ENCODE results near the gene RHBDD3. TPM values are rescaled to one million over a fixed set of nuclear protein-coding genes. Genes with fewer than 3 reads are reported as not detected.

The RHBDD3 gene
- polyA plus RNA-seq: 10 to 100 TPM; 13.6 to 43.1 (median 18.3) TPM
- long read RNA-seq, donor 1, transcript RHBDD3-206 (3 exons, 999 nt): major isoform, 11 of 21 reads
- long read RNA-seq, donor 1, partial matches to known transcripts: 7 of 21 reads
- long read RNA-seq, donor 1, other reads (novel, unspliced or antisense): 0 of 21 reads
- long read RNA-seq, donor 2, partial matches to known transcripts: 0 of 3 reads
- long read RNA-seq, donor 2, other reads (novel, unspliced or antisense): 0 of 3 reads
- long read RNA-seq, donor 3, partial matches to known transcripts: 0 of 4 reads
- long read RNA-seq, donor 3, other reads (novel, unspliced or antisense): 0 of 4 reads
- long read RNA-seq, donor 4: 0 reads
- long read RNA-seq, donor 5, partial matches to known transcripts: 0 of 1 reads
- long read RNA-seq, donor 5, other reads (novel, unspliced or antisense): 0 of 1 reads
- long read RNA-seq, donor 6, partial matches to known transcripts: 66 of 83 reads
- long read RNA-seq, donor 6, other reads (novel, unspliced or antisense): 12 of 83 reads
- long read RNA-seq, donor 7, transcript RHBDD3-206 (3 exons, 999 nt): major isoform, 5 of 6 reads
- long read RNA-seq, donor 7, partial matches to known transcripts: 0 of 6 reads
- long read RNA-seq, donor 7, other reads (novel, unspliced or antisense): 0 of 6 reads
- long read RNA-seq, donor 8, partial matches to known transcripts: 0 of 2 reads
- long read RNA-seq, donor 8, other reads (novel, unspliced or antisense): 0 of 2 reads
- long read RNA-seq, donor 9, partial matches to known transcripts: 0 of 3 reads
- long read RNA-seq, donor 9, other reads (novel, unspliced or antisense): 0 of 3 reads
- long read RNA-seq, donor 10, transcript RHBDD3-206 (3 exons, 999 nt): major isoform, 5 of 5 reads
- long read RNA-seq, donor 10, partial matches to known transcripts: 0 of 5 reads
- long read RNA-seq, donor 10, other reads (novel, unspliced or antisense): 0 of 5 reads

DNA sequence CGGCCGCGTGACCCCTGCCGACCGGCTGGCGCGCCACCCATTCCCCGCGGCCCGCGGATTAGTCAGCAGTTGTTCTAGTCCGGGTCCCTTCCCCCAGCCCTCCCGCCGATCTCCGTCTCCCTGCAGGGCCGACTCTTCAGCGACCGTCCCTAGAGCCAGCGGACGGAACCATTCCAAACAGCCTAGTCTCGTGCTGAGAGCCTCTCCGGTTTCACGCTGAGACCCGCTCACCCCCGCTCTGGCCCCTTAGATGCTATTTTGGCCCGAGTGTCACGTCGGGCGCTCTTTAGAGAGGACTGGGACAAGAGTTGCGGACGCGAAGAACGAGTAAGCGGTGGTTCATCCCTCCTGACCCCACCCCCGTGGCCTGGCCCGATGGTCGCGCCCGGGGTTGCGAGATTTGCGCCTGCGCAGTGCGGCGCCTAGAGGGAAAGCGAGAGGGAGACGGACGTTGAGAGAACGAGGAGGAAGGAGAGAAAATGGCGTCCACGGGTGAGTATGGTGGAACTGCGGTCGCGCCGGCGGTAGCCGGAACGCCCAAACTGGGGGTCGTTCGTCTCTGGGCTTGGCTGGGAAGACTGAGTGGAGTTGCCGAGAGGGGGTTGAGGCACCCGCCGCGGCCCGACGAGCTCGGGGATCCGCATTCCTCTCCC, at the start of gene RHBDD3, which contains the start of gene EWSR1:
Gene RHBDD3, minus strand, starts transcription at position 124 of the 653 bp plus-strand sequence. CDS start 2,355 bp downstream, outside the sequence.
Gene EWSR1, plus strand, starts transcription at position 411 of the 653 bp plus-strand sequence. Its CDS starts 69 bp downstream, at position 480.
- H3K27ac ChIP-seq (ENCODE audit: low read depth in 1 of 3, low read length in 2 of 3): peak within 1 kb of the TSS; percentile 89 to 98 (median 92)
- H3K4me1 ChIP-seq (ENCODE audit: control insufficient read depth in 3 of 3, insufficient read depth in 2 of 3, low read depth in 1 of 3, low read length in 2 of 3): peaks cover 2 to 33% (median 11%) of the 10 kb centered on the region in 3 donors
- peaks cover 3 to 33% (median 7%) of the 10 kb centered on the region in 3 donors for H3K36me3 ChIP-seq (ENCODE audit: control insufficient read depth in 3 of 3, insufficient read depth in 2 of 3, low read depth in 1 of 3, low read length in 3 of 3)
- WGBS, 3 donors: 0 to 1% (median 0%) methylated on average over 59 to 67 of the region's 67 CpGs
- DNase-seq (peak; percentile 95 to 98), FAIRE-seq (no peak)
- peak within 1 kb of the TSS; percentile 70 to 98 (median 90) for H3K4me3 ChIP-seq (ENCODE audit: low read depth in 1 of 3, low read length in 3 of 3)
- no peaks in the 10 kb centered on the region for H3K27me3 ChIP-seq (ENCODE audit: control insufficient read depth in 3 of 3, insufficient read depth in 3 of 3, low read length in 3 of 3)
- no peaks in the 10 kb centered on the region for H3K9me3 ChIP-seq (ENCODE audit: control insufficient read depth in 2 of 2, insufficient read depth in 1 of 2, low read depth in 1 of 2, low read length in 1 of 2)

DNA sequence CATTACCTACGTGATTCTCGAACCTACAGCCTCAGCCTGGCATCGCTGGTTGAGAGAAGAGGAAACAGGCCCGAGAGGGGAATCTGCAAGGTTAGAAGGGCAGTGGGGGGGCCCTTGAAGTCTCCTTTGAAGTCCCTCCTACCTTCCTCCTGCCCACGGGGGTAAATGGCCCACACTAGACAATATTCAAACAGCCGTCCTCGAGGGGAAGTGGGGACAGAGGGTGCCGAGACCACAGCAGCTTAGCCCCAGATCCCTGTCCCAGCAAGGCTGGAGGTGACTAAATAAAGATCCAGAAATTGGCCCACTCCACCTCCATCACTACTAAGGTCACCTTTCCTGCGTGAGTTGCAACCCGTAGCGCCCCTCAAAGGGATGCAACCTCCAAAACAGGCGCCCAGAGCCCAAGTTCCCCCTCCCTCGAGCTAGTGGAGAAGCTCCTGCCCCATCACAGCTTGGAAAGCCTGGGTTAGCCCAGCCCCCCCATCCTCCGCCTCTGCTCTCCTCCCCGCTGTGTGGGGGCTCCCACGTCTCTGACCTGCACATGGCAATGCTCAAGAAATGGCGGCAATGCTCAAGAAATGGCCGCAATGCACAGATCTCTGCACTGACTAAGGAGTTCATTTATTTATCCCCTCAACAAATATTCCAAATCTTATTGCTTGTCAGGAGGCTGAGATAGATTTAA, 48.5 kb upstream of the RHBDD3 start:
- WGBS, 3 donors: 57 to 68% (median 67%) methylated on average over 18 of the region's 18 CpGs
- FAIRE-seq (no peak), DNase-seq (no peak)
- H3K27ac ChIP-seq (ENCODE audit: low read depth in 1 of 3, low read length in 2 of 3): no peak overlapping the region
- peaks cover 10 to 40% (median 19%) of the 10 kb centered on the region in 3 donors for H3K27me3 ChIP-seq (ENCODE audit: control insufficient read depth in 3 of 3, insufficient read depth in 3 of 3, low read length in 3 of 3)
- H3K4me1 ChIP-seq (ENCODE audit: control insufficient read depth in 3 of 3, insufficient read depth in 2 of 3, low read depth in 1 of 3, low read length in 2 of 3): peaks cover 1 to 19% (median 6%) of the 10 kb centered on the region in 3 donors
- peaks cover 0 to 5% (median 0%) of the 10 kb centered on the region in 3 donors for H3K36me3 ChIP-seq (ENCODE audit: control insufficient read depth in 3 of 3, insufficient read depth in 2 of 3, low read depth in 1 of 3, low read length in 3 of 3)
- no peak overlapping the region for H3K4me3 ChIP-seq (ENCODE audit: low read depth in 1 of 3, low read length in 3 of 3)
- no peaks in the 10 kb centered on the region for H3K9me3 ChIP-seq (ENCODE audit: control insufficient read depth in 2 of 2, insufficient read depth in 1 of 2, low read depth in 1 of 2, low read length in 1 of 2)

DNA sequence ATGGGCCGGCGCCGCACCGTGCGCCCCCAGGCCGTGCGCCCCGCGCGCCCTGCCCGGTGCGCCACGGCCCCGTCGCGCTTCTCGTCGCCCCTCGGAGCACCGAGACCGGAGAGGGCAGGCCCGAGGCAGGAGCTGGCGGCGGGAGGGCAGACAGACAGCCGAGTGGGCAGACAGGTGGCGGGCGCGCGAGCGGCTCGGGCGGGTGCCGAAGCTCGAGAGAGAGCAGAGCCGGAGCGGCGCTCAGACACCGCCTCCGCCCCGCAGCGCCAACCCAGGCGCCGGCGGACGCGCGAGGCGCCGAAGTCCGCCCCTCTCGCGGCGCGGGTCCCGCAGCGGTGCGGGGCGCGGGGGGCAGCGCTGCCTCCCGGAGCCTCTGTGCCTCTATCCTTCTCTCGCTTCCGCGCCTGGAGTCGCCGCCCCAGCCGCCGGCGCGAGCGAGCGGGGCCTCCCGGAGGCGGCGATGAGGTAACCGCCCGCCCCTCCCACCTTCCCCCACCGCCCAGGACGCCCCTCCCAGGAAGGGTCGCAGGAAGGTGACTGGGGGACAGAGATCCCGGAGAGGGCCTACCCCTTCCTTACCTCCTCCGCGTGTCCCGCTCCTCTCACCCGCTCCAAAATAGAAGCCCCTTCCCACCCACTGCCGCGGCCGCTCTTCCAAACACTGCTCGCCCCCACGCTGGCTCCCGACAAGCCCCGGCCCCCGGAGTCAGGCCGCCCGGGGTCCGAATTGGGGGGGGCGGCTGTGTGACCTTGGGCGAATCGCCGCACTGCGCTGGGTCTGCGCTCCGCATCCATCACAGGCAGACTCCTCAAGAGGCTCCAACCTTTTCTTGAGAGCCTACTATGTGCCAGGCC, 47.7 kb upstream of the RHBDD3 start, which contains the start of gene RASL10A:
Gene RASL10A, minus strand, starts transcription at position 412 of the 855 bp plus-strand sequence. CDS start 451 bp downstream, outside the sequence.
- H3K27me3 ChIP-seq (ENCODE audit: control insufficient read depth in 3 of 3, insufficient read depth in 3 of 3, low read length in 3 of 3): peaks cover 10 to 40% (median 19%) of the 10 kb centered on the region in 3 donors
- peaks cover 1 to 27% (median 6%) of the 10 kb centered on the region in 3 donors for H3K4me1 ChIP-seq (ENCODE audit: control insufficient read depth in 3 of 3, insufficient read depth in 2 of 3, low read depth in 1 of 3, low read length in 2 of 3)
- FAIRE-seq (no peak), DNase-seq (peak in 1 of 2 donors; percentile 57)
- H3K4me3 ChIP-seq (ENCODE audit: low read depth in 1 of 3, low read length in 3 of 3): peak within 1 kb of the TSS in 2 of 3 donors; percentile 9 to 26
- H3K27ac ChIP-seq (ENCODE audit: low read depth in 1 of 3, low read length in 2 of 3): no peak within 1 kb of the TSS
- 5 to 18% (median 12%) methylated on average over 38 to 103 of the region's 103 CpGs for WGBS, 3 donors
- H3K9me3 ChIP-seq (ENCODE audit: control insufficient read depth in 2 of 2, insufficient read depth in 1 of 2, low read depth in 1 of 2, low read length in 1 of 2): no peaks in the 10 kb centered on the region
- peaks cover 0 to 6% (median 0%) of the 10 kb centered on the region in 3 donors for H3K36me3 ChIP-seq (ENCODE audit: control insufficient read depth in 3 of 3, insufficient read depth in 2 of 3, low read depth in 1 of 3, low read length in 3 of 3)

DNA sequence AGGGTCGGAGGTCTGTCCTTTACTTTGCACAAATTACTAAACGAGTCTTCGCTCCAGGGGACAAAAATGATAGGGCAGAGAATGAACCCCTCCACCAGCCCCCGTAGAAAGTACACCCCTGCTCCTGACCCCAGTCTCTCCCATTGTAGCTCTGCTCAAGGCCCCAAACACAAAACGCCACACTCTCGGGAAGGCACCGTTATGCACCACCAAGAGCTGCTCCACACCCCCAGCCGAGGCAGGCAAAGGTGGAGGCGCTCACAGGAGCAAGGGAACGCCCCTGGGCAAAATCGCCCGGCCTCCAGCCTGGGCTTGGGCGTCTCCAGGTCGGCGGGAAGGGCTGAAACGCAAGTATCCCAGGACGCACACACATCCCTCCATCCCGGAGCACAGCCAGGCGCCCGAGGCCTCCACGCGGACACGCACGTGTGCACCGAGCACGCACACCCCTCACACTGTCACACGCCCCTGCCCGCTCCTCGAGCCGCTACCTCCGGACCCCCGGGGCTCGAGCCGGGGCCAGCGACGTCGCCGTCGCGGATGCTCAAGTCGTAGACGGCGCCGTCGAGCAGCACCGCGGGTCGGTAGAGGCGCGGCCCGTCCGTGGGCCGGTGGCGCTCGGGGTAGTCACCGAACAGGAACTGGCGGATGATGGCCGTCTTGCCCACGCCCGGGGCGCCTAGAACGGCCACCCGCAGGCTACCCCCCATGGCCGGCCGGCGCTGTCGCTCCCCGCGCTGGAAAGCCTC, 46.9 kb upstream of the RHBDD3 start:
- FAIRE-seq: no peak
- Histone ChIP-seq H3K9me3 (ENCODE audit: control insufficient read depth in 2 of 2, insufficient read depth in 1 of 2, low read depth in 1 of 2, low read length in 1 of 2) (no peaks in the 10 kb centered on the region), H3K27ac (ENCODE audit: low read depth in 1 of 3, low read length in 2 of 3) (no peak overlapping the region), H3K4me1 (ENCODE audit: control insufficient read depth in 3 of 3, insufficient read depth in 2 of 3, low read depth in 1 of 3, low read length in 2 of 3) (peaks cover 1 to 34% (median 6%) of the 10 kb centered on the region in 3 donors), H3K27me3 (ENCODE audit: control insufficient read depth in 3 of 3, insufficient read depth in 3 of 3, low read length in 3 of 3) (peaks cover 10 to 40% (median 19%) of the 10 kb centered on the region in 3 donors), H3K36me3 (ENCODE audit: control insufficient read depth in 3 of 3, insufficient read depth in 2 of 3, low read depth in 1 of 3, low read length in 3 of 3) (peaks cover 0 to 7% (median 0%) of the 10 kb centered on the region in 3 donors), H3K4me3 (ENCODE audit: low read depth in 1 of 3, low read length in 3 of 3) (peak overlapping the region in 2 of 3 donors; percentile 9 to 26)
- WGBS, 3 donors: 2 to 3% (median 3%) methylated on average over 39 to 69 of the region's 69 CpGs
- peak; percentile 32 to 47 for DNase-seq

DNA sequence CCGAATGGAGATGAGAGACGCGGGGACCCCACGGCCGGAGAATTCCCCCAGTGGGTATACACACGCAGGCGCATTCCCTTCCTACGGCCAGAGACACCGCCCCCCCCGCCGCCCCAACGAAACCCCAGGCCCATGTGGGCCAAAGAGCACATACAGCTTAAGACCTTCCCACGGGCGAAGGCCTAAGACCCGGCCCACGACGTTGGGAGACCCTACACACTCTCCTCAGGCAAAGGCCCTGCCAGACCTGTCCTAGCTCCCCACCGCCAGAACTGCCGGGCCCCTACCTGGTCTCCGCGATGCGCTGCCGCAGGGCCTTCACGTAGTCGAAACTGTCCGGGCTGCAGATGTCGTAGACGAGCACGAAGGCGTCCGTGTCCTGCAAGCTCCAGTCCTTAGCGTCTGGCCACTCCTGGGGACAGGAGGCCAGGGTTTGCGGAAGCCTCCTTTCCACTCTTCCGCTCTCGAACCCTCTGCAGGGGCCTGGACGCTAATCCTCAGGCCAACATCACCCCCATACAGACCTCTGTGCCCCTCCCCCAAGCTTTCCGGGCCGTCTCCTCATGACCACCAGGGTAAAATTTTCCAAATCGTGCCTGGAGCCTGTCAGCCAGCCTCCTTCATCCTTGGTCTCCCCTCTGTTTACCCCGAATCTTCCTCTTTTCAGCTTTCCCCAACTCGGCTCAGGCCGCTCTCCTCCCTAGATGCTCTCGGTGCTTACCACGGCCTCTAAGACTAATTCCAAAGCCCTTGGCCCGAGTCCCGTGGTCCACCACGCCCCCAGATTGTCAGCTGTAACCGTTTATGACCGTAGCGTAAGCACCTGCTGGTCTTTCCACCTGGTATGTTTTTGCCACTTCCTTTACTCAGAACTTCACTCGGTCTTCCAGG, 46.0 kb upstream of the RHBDD3 start:
- FAIRE-seq (no peak), DNase-seq (peak; percentile 70 to 86)
- Histone ChIP-seq H3K4me3 (ENCODE audit: low read depth in 1 of 3, low read length in 3 of 3) (no peak overlapping the region), H3K9me3 (ENCODE audit: control insufficient read depth in 2 of 2, insufficient read depth in 1 of 2, low read depth in 1 of 2, low read length in 1 of 2) (no peaks in the 10 kb centered on the region), H3K27me3 (ENCODE audit: control insufficient read depth in 3 of 3, insufficient read depth in 3 of 3, low read length in 3 of 3) (peaks cover 10 to 40% (median 19%) of the 10 kb centered on the region in 3 donors), H3K4me1 (ENCODE audit: control insufficient read depth in 3 of 3, insufficient read depth in 2 of 3, low read depth in 1 of 3, low read length in 2 of 3) (peaks cover 5 to 42% (median 10%) of the 10 kb centered on the region in 3 donors), H3K36me3 (ENCODE audit: control insufficient read depth in 3 of 3, insufficient read depth in 2 of 3, low read depth in 1 of 3, low read length in 3 of 3) (peaks cover 0 to 7% (median 0%) of the 10 kb centered on the region in 3 donors), H3K27ac (ENCODE audit: low read depth in 1 of 3, low read length in 2 of 3) (no peak overlapping the region)
- WGBS, 3 donors: 9 to 19% (median 18%) methylated on average over 48 to 51 of the region's 51 CpGs

DNA sequence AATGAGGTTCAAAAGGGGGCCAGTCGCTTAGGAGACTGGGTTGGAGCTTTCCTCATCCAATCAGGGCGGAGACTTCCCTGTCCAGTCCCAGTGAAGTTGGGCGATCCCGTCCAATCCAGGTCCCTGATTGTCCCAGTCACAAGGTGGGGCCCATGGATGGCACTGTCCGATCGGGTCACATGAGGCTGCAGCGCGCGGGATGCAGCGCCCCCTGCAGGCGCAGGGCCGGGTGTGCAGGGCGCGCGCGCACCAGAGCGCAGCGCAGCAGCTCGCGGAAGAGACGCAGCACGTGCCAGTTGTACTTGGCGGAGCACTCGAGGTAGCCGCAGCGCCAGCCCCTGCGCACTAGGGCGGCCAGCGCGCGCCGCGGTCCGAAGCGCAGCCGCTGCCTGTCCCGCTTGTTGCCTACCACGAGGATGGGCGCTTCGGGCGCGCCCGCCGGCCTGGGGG, 45.4 kb upstream of the RHBDD3 start:
- Histone ChIP-seq H3K27me3 (ENCODE audit: control insufficient read depth in 3 of 3, insufficient read depth in 3 of 3, low read length in 3 of 3) (peaks cover 10 to 40% (median 19%) of the 10 kb centered on the region in 3 donors), H3K36me3 (ENCODE audit: control insufficient read depth in 3 of 3, insufficient read depth in 2 of 3, low read depth in 1 of 3, low read length in 3 of 3) (peaks cover 0 to 10% (median 0%) of the 10 kb centered on the region in 3 donors), H3K4me1 (ENCODE audit: control insufficient read depth in 3 of 3, insufficient read depth in 2 of 3, low read depth in 1 of 3, low read length in 2 of 3) (peaks cover 7 to 45% (median 14%) of the 10 kb centered on the region in 3 donors), H3K27ac (ENCODE audit: low read depth in 1 of 3, low read length in 2 of 3) (no peak overlapping the region), H3K4me3 (ENCODE audit: low read depth in 1 of 3, low read length in 3 of 3) (no peak overlapping the region), H3K9me3 (ENCODE audit: control insufficient read depth in 2 of 2, insufficient read depth in 1 of 2, low read depth in 1 of 2, low read length in 1 of 2) (no peaks in the 10 kb centered on the region)
- DNase-seq: peak; percentile 54 to 74
- 16 to 23% (median 23%) methylated on average over 35 to 44 of the region's 44 CpGs for WGBS, 3 donors
- no peak for FAIRE-seq

Data from small intestine (tissue), 16 donors.